ENCODE data around the gene RAD52.

Gene RAD52

DNA sequence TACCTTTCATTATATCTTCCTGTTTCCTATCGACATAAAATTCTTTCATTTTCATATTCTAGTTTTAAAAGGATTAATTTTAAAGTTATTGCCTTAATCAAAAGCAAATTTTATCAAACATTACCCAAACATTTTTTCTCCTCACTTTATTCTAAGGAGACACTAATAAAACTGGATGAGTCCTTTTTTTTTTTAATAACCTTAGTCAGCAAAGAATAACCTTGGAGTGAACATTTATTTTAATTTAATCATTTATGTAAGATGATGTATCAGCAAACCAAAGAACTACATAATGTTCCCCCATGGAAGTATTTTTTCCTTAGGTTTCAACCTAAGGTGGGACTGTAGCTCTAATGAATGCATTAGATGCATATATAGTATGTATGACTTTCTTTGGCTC, 83.9 kb downstream of the RAD52 start:
- DNase-seq: no peak

DNA sequence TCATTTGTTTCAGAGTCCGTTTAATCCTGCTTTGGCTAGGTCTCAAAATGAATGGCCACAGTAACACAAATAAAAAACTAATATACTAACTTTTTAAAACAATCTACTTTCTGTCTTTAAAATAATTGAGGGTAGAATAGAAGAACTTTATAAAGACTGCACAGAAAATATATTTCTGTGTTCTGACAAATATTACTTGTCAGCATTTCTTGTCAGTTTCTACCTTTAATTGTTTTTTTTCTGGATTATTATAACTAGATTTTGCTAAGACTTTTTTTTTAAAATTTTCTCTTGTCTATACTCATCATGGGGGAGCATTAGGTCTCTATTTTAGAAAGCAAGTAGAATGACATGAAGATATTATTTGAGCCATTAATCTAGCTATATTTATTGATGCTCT, 86.2 kb downstream of the RAD52 start:
- no peak for DNase-seq

- DNase-seq: no peak
Observed at GRCh38 chr12:862303-862911, 87.1 kb downstream of the RAD52 start.

Measured in NCI-H1105 (cell line).